ENCODE measurements around the gene TAS2R30.

The TAS2R30 gene

GRCh38 chr12:11171145-11171968 is 36.9 kb upstream of the TAS2R30 start, which contains the start of gene SMIM10L1 (continued):
- TF ChIP-seq PATZ1 (tag by site-specific recombination; IDR thresholded peaks at IDR 0.05) (peak; percentile 55; the same call in 1 of the 2 replicates), GLIS2 (tag by site-specific recombination; IDR thresholded peaks at IDR 0.05) (peak; percentile 79), ZNF16 (tag by site-specific recombination; IDR thresholded peaks at IDR 0.05; ENCODE audit: low read depth) (no peak), PRDM1 (tag by site-specific recombination; IDR thresholded peaks at IDR 0.05) (no peak), ZNF280C (tag by site-specific recombination; IDR thresholded peaks at IDR 0.05) (no peak), ZNF791 (tag by site-specific recombination; IDR thresholded peaks at IDR 0.05) (no peak), YY2 (tag by site-specific recombination; IDR thresholded peaks at IDR 0.05) (peak; percentile 96), EGR2 (tag by site-specific recombination; IDR thresholded peaks at IDR 0.05; ENCODE audit: low read depth) (no peak), ZNF311 (tag by site-specific recombination; IDR thresholded peaks at IDR 0.05; ENCODE audit: borderline replicate concordance) (no peak), ZNF785 (tag by site-specific recombination; IDR thresholded peaks at IDR 0.05) (0 out of 2 replicates have a peak, but pooled peaks have one; percentile 68), HOXA7 (CRISPR knock-in tag; IDR thresholded peaks at IDR 0.05; ENCODE audit: borderline replicate concordance) (no peak), ZNF596 (tag by site-specific recombination; IDR thresholded peaks at IDR 0.05) (peak; percentile 31; the same call in 1 of the 2 replicates), PBX3 (CRISPR knock-in tag; IDR thresholded peaks at IDR 0.05) (no peak), ZNF658 (tag by site-specific recombination; IDR thresholded peaks at IDR 0.05) (no peak), ZNF549 (tag by site-specific recombination; IDR thresholded peaks at IDR 0.05) (no peak), REPIN1 (tag by site-specific recombination; IDR thresholded peaks at IDR 0.05; ENCODE audit: low read depth) (no peak), ZNF768 (tag by site-specific recombination; IDR thresholded peaks at IDR 0.05) (no peak), ZNF777 (tag by site-specific recombination; IDR thresholded peaks at IDR 0.05; ENCODE audit: borderline replicate concordance) (0 out of 2 replicates have a peak, but pooled peaks have one; percentile 13), ATF2 (tag by site-specific recombination; IDR thresholded peaks at IDR 0.05; ENCODE audit: low read depth) (no peak), ZNF2 (tag by site-specific recombination; IDR thresholded peaks at IDR 0.05) (peak; percentile 80; the same call in 1 of the 2 replicates)
- TF ChIP-seq, protein P1, sequence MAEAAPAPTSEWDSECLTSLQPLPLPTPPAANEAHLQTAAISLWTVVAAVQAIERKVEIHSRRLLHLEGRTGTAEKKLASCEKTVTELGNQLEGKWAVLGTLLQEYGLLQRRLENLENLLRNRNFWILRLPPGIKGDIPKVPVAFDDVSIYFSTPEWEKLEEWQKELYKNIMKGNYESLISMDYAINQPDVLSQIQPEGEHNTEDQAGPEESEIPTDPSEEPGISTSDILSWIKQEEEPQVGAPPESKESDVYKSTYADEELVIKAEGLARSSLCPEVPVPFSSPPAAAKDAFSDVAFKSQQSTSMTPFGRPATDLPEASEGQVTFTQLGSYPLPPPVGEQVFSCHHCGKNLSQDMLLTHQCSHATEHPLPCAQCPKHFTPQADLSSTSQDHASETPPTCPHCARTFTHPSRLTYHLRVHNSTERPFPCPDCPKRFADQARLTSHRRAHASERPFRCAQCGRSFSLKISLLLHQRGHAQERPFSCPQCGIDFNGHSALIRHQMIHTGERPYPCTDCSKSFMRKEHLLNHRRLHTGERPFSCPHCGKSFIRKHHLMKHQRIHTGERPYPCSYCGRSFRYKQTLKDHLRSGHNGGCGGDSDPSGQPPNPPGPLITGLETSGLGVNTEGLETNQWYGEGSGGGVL (tag by site-specific recombination; IDR thresholded peaks at IDR 0.05) = no peak
- TF ChIP-seq, protein P2, sequence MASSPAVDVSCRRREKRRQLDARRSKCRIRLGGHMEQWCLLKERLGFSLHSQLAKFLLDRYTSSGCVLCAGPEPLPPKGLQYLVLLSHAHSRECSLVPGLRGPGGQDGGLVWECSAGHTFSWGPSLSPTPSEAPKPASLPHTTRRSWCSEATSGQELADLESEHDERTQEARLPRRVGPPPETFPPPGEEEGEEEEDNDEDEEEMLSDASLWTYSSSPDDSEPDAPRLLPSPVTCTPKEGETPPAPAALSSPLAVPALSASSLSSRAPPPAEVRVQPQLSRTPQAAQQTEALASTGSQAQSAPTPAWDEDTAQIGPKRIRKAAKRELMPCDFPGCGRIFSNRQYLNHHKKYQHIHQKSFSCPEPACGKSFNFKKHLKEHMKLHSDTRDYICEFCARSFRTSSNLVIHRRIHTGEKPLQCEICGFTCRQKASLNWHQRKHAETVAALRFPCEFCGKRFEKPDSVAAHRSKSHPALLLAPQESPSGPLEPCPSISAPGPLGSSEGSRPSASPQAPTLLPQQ (tag by site-specific recombination; IDR thresholded peaks at IDR 0.05) = peak; percentile 42

All from HEK293 (cell line).